Ishikawa (cell line): ENCODE data around the gene TMA7.

Experiments used
- CEBPB ChIP-seq: IDR thresholded peaks from 2 replicates; pipeline ENCODE4 v1.6.1; 2012
- CREB1 ChIP-seq: IDR thresholded peaks from 2 replicates; pipeline ENCODE4 v1.6.1; 2012; ENCODE audit warnings: low read depth
- EGR1 ChIP-seq: IDR thresholded peaks from 2 replicates; pipeline ENCODE4 v1.6.1; 2012
- EP300 ChIP-seq: IDR thresholded peaks from 2 replicates; pipeline ENCODE4 v1.6.1; 2012; ENCODE audit warnings: borderline replicate concordance
- FOXM1 ChIP-seq: IDR thresholded peaks from 2 replicates; pipeline ENCODE4 v1.6.1; 2012; ENCODE audit warnings: low read depth, borderline replicate concordance
- NFIC ChIP-seq: IDR thresholded peaks from 2 replicates; pipeline ENCODE4 v1.6.1; 2012
- RAD21 ChIP-seq: IDR thresholded peaks from 2 replicates; pipeline ENCODE4 v1.6.1; 2012; ENCODE audit warnings: low read depth
- TAF1 ChIP-seq: IDR thresholded peaks from 2 replicates; pipeline ENCODE4 v1.6.1; 2012; ENCODE audit warnings: low read depth, mild to moderate bottlenecking
- TCF12 ChIP-seq: IDR thresholded peaks from 2 replicates; pipeline ENCODE4 v1.6.1; 2012; ENCODE audit warnings: low read depth
- TEAD4 ChIP-seq: IDR thresholded peaks from 2 replicates; pipeline ENCODE4 v1.6.1; 2012
- YY1 ChIP-seq: IDR thresholded peaks from 2 replicates; pipeline ENCODE4 v1.6.1; 2012; ENCODE audit warnings: low read depth
- ZBTB7A ChIP-seq: IDR thresholded peaks from 2 replicates; pipeline ENCODE4 v1.6.1; 2012; ENCODE audit warnings: low read depth
- TF ChIP-seq, protein P1 (sequence below): IDR thresholded peaks from 2 replicates; pipeline ENCODE4 v1.6.1; 2012
- TF ChIP-seq, protein P2 (sequence below): IDR thresholded peaks from 2 replicates; pipeline ENCODE4 v1.6.1; 2012; ENCODE audit warnings: low read depth, mild to moderate bottlenecking
- TF ChIP-seq, protein P3 (sequence below): IDR thresholded peaks from 2 replicates; pipeline ENCODE4 v1.6.1; 2012

The TMA7 gene

DNA sequence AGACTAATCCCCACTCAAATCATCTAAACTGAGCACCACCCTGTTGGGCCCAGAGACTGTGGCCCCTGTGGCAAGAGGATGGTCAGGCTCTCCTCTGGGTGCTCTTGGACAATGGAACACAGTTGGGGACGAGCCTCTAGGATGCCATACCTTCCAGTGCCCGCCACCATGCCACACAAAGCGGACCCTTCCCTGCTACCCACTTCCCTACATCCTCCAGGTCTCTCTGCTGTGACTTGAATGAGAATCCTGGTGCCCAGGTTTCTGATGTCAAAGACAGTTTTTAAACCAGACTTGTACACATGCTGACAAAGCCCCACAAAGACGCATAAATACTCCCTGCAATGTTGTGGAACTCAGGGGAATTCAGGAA, 4.8 kb upstream of the TMA7 start:
- TF ChIP-seq FOXM1 (no peak), CREB1 (no peak), NFIC (no peak), TAF1 (no peak), YY1 (no peak), TEAD4 (no peak), ZBTB7A (no peak)
- TF ChIP-seq, protein P1, sequence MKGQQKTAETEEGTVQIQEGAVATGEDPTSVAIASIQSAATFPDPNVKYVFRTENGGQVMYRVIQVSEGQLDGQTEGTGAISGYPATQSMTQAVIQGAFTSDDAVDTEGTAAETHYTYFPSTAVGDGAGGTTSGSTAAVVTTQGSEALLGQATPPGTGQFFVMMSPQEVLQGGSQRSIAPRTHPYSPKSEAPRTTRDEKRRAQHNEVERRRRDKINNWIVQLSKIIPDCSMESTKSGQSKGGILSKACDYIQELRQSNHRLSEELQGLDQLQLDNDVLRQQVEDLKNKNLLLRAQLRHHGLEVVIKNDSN = no peak
- TF ChIP-seq, protein P2, sequence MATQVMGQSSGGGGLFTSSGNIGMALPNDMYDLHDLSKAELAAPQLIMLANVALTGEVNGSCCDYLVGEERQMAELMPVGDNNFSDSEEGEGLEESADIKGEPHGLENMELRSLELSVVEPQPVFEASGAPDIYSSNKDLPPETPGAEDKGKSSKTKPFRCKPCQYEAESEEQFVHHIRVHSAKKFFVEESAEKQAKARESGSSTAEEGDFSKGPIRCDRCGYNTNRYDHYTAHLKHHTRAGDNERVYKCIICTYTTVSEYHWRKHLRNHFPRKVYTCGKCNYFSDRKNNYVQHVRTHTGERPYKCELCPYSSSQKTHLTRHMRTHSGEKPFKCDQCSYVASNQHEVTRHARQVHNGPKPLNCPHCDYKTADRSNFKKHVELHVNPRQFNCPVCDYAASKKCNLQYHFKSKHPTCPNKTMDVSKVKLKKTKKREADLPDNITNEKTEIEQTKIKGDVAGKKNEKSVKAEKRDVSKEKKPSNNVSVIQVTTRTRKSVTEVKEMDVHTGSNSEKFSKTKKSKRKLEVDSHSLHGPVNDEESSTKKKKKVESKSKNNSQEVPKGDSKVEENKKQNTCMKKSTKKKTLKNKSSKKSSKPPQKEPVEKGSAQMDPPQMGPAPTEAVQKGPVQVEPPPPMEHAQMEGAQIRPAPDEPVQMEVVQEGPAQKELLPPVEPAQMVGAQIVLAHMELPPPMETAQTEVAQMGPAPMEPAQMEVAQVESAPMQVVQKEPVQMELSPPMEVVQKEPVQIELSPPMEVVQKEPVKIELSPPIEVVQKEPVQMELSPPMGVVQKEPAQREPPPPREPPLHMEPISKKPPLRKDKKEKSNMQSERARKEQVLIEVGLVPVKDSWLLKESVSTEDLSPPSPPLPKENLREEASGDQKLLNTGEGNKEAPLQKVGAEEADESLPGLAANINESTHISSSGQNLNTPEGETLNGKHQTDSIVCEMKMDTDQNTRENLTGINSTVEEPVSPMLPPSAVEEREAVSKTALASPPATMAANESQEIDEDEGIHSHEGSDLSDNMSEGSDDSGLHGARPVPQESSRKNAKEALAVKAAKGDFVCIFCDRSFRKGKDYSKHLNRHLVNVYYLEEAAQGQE = no peak
- TF ChIP-seq, protein P3, sequence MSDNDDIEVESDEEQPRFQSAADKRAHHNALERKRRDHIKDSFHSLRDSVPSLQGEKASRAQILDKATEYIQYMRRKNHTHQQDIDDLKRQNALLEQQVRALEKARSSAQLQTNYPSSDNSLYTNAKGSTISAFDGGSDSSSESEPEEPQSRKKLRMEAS = no peak

DNA sequence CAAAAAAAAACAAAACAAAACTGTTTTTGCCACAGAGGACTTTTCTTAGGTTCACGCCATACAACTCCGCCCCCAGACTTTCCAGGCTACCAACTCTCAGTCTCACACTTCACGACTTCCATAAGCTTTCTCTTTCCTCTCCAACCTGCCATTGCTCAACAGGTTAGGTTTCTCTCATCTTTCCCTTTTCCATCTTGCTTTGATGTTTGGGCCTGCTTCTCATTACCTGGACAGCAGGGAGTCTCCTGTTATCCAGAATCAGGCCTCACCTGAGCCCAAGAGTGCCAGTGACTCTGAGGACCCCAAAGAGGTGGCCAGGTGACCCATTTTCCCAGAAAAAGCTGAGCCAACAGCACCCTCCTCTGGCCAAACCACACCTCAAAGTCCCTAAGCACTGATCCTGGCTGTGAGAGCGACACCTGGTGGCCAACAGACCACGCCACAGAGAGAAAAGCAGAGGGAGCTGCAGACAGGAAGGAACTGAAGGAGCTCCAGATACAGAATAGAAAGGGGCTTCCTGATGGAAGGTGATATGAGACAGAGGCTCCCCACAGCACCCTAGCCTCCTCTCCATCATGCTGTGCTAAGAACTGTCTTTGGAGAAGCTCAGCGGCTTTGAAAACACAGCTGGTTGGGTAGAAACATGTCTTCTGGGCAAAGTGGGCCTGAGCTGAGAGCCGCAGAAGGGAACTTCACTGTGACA, 4.1 kb upstream of the TMA7 start:
- no peak for TF ChIP-seq EGR1
- peak; percentile 46; the same call in 1 of the 2 replicates for TF ChIP-seq YY1
- TF ChIP-seq RAD21 = peak; percentile 94
- no peak; the same call in 1 of the 2 replicates for TF ChIP-seq TCF12
- TF ChIP-seq, protein P2 = no peak
- no peak for TF ChIP-seq TAF1
- no peak for TF ChIP-seq FOXM1
- no peak for TF ChIP-seq CEBPB
- TF ChIP-seq, protein P1 = 0 out of 2 replicates have a peak, but pooled peaks have one; percentile 43
- TF ChIP-seq, protein P3 = 0 out of 2 replicates have a peak, but pooled peaks have one; percentile 21
- no peak for TF ChIP-seq CREB1

DNA sequence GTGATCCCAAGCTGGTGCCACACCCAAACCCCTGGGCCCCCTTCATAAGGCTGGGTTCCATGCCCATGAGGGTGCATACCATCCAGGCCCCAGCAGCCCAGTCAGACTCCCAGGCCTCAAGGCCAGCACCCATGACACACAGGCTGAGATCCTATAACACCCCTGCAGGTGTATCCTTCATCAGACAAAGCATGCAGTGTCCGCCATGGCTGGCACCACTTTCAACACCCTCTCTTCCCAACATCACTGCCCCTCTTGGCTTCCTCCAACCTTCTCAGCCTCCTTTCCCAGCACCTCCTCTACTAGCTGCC, 3.6 kb upstream of the TMA7 start:
- TF ChIP-seq, protein P3 = no peak
- TF ChIP-seq CEBPB = no peak
- TF ChIP-seq, protein P1 = no peak
- no peak for TF ChIP-seq NFIC
- TF ChIP-seq FOXM1 = no peak

DNA sequence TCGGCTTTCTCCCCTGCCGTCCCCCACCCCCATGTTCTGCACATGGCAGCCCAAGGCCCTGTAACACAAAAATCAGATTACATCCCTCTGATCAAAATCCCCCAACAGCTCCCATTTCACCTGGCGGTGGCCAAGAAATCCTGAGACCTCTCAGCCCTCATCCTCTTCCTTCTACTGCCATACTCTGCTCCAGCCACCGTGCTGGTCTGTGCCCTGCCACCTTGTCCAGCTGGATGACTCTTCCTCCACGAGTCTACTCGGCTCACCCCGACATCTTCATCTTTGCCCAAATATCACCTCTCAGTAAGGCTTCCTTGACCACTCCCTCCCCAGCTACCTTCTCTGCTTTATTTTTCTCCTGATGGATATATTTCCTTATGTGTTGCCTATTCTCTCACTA, 3.2 kb upstream of the TMA7 start:
- TF ChIP-seq TEAD4 (no peak), EP300 (no peak), NFIC (no peak), YY1 (no peak), RAD21 (no peak), FOXM1 (no peak), TCF12 (no peak), EGR1 (no peak), ZBTB7A (no peak), TAF1 (no peak), CEBPB (no peak), CREB1 (no peak)
- TF ChIP-seq, protein P3 = no peak
- TF ChIP-seq, protein P2 = no peak
- TF ChIP-seq, protein P1 = no peak
